Stimulated activated CD8-positive, alpha-beta memory T cell treated with anti-CD3 and anti-CD28 coated beads, Interleukin-4, amount 100 ng/mL, for 1 hour (primary cell): ENCODE measurements around the gene MTA1.

Experiments
- DNase-seq, 2 donors: peaks; one replicate each; pipeline ENCODE4 v3.0.0-alpha.2; 2020; ENCODE audit warnings: low read depth in 2 of 2, low spot score in 1 of 2

MTA1 gene

DNA sequence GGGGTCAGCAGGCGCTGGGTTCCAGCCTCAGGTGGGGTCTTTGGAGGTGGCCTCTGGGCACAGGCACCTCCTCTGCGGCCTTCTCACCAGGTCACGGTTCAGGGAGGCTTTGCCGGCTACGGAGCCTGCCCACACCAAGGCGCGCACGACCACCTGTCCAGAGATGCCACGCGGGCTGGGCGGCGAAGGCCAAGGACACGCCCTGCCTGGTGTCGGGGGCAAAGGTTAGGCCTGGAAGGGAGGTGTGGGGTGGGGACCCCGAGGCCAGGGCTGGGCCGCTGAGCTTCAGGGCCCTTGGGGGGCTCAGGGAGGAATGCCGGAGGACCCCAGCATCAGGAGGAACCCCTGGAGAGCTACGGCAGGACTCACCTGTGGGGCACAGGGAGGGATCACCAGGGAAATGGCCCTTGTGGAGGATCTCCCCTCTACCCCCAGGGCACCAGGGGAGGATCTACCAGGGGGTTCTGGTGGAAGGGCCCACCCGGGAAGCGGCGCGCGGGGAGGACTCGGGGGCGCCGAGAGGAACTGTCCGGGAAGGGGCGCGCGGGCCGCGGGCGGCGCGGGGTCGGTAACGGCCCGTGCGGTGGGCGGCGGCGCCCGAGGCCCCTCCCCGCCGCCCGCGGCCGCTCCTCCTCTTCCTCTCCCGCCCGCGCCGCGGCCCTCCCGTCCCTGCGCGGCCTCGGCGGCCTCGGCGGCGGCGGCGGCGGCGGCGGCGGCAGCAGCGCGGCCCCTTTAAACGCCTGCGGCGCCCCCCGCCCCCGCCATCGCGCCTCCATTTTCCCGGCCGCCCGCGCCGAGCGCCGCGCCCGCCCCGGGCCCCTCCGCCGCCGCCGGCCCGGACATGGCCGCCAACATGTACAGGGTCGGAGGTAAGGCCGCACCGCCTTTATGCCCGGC lies at the start of gene MTA1:
Gene MTA1, plus strand, starts transcription at position 633 of the 897 bp plus-strand sequence. Its CDS starts 209 bp downstream, at position 842.
- no peak for DNase-seq

DNA sequence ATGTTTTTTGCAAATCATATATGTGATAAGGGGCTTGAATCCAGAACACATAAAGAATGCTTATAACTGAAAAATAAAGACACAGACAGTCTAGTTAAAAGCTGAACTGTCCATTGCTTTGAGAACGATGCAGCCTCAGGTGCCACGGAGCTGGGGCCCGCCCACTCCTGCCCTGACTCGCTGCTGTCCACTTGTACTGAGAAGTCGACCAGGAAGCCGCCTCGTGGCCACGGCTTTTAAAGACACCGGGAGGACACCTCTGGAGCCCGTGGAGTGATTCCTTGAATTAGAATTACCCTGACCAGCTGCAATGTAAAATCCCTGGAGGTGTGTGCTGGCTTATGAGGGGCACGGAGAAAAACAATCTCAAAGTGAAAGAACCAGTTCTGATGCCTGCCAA lies 45.2 kb upstream of the MTA1 start:
- no peak for DNase-seq

DNA sequence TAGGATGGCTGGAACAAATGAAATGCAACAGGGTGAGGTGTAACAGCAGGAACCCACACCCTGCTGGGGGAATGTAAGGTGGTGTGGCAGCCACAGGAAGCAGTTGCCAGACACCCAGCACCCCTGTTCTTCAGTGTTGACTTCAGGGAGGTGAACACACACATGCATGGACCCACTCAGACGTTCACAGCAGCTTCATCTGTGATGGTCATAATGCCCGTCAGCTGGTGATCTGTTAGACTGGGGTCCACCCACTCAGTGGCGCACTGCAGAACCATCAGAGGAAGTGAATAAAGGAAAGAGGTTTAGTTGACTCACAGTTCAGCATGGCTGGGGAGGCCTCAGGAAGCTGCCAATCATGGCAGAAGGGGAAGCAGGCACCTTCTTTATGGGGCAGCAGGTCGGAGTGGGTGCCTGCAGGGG lies 44.0 kb upstream of the MTA1 start:
- no peak for DNase-seq

DNA sequence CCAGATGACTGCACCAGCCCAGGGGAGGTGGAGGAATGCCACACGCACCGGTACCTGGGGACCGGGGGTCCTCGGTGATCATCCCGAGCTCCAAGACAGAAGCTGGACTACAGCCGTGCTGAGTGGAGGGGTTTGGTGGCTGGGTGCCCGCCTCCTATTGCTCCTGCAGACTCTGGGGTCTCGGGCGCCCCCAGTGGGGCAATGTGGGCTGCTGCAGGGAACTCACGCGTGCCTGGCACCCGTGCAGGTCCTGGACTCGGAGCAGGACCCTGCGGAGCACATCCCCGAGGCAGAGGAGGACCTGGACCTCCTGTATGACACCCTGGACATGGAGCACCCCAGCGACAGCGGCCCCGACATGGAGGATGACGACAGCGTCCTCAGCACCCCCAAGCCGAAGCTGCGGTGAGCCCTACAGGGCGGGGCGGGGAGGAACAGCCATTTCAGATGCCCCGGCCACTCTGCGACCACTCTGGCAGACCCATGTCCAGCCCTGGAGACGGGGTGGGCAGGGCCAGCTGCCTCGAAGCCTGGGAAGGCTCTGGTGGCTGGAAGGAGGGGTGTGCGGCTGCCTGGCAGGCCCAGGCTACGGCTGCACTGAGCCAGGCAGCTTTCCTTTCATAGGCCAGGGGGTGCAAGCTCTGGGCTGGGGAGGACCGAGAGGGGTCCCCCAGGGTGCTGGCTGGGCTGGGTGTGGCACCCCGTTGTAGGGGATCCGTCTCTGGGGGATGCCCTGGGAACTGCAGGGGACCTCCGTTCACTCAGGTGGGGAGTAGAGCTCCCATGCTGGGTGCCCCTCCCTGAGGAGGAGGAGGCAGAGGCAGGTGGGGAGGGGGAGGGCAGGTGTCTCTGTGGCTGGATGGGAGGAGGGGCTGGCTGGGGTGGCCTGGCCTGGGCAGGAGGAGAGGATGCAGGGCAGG lies 42.8 kb upstream of the MTA1 start:
- no peak for DNase-seq

DNA sequence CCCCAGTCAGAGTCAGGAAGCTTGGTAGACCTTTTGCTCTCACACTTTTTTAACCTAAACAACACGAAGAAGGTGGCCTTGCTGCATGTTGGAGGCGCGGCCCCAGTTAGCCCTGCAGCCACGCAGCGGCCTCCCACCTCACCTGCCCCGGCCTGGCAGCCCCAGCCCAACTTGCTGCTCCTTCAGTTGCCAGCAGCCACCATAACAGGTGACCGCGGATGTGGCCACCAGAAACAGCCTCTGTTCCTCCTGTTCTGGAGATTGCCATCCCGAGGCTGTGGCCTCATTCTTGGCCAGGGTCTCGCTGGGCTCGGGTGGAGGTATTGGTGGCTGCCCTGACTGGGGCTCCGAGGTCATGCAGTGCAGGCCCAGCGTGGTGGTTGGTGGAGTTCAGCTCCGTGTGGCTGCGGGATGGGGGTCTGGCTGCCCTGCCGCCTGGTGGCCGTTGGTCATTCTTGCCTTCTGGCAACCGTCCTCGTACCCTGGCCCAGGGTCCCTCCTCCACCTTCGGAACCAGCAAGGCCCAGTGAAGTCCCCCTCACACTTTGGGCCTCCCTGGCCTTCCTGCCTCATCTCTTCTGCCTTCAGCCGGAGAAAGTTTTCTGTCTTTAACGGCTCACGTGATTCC lies 42.0 kb upstream of the MTA1 start:
- DNase-seq, result no peak

DNA sequence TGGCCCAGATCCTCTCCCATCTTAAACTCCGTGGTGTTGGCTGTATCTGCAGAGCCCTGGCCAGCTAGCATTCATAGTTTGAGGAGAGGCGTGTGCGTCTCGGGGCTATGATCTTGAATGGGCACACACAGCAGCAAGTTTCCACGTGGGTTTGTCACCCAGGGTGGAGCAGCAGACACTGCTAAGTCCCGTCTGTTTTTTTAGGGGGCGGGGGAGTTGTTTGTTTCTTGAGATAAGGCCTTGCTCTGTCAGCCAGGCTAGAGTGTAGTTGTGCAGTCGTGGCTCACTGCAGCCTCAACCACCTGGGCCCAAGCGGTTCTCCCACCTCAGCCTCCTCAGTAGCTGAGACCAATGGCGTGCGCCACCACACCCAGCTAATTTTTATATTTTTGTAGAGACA lies 41.4 kb upstream of the MTA1 start:
- DNase-seq, result no peak

DNA sequence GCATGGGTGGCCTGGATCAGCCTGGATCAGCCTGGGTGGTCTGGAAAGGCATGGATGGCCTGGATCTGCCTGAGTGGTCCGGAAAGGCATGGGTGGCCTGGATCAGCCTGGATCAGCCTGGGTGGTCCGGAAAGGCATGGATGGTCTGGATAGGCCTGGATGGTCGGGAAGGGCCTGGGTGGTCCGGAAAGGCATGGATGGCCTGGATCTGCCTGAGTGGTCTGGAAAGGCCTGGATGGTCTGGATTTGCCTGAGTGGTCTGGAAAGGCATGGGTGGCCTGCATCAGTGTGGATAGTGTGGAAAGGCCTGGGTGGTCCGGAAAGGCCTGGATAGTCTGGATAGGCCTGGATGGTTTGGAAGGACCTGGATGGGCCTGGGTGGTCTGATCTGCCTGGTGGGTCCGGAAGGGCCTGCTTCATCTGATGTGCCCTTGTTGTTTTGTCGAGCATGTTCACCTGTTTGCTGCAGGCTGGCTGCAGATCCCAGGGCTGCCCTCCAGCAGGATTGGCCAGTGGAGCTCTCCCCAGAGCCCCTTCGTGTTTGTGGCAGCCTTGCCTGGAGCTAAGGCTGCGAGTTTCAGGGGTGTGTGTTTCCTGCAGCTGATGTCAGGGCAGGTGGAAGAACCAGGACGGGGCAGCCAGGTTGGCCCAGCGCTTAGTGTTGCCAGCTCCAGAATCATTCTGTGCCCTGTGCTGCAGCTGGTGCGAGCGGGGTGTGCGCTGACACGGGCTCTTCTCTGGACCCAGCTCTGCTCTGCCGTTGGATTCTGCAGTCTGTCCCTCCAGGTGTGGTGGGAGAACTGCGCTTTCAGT lies 40.5 kb upstream of the MTA1 start:
- no peak for DNase-seq

DNA sequence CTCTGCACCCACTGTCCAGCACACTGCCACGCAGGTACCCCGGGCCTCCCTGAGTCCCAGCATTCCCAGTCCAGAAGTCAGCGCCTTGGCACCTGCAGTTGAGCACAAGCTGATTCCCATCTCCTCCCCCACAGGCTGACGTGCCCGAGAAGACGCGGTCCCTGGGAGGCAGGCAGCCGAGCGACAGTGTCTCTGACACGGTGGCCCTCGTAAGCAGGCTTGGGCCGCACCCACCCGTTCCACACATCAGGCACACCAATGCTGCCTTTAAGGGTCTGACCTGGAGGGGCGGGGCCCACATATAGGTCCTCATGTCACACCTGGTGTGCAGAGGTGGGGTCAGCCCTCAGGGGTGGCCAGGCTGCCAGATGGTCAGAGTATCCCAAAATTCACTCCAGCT lies 39.7 kb upstream of the MTA1 start:
- DNase-seq, result no peak

DNA sequence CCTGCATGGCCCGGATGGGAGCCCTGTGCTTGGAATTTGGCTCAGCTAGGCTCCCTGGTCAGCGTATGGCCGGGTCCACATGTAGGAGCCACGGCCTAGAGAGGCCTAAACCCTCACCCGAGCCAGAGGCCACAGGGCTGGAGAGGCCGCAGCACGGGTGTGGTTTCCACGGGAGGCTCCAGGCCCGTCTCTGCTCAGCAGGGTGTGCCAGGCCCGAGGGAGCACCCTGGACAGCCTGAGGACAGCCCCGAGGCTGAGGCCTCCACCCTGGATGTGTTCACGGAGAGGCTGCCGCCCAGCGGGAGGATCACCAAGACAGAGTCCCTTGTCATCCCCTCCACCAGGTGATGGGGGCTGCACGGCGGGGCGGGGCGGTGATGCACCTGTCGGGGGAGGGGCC lies 38.9 kb upstream of the MTA1 start:
- DNase-seq, result no peak

DNA sequence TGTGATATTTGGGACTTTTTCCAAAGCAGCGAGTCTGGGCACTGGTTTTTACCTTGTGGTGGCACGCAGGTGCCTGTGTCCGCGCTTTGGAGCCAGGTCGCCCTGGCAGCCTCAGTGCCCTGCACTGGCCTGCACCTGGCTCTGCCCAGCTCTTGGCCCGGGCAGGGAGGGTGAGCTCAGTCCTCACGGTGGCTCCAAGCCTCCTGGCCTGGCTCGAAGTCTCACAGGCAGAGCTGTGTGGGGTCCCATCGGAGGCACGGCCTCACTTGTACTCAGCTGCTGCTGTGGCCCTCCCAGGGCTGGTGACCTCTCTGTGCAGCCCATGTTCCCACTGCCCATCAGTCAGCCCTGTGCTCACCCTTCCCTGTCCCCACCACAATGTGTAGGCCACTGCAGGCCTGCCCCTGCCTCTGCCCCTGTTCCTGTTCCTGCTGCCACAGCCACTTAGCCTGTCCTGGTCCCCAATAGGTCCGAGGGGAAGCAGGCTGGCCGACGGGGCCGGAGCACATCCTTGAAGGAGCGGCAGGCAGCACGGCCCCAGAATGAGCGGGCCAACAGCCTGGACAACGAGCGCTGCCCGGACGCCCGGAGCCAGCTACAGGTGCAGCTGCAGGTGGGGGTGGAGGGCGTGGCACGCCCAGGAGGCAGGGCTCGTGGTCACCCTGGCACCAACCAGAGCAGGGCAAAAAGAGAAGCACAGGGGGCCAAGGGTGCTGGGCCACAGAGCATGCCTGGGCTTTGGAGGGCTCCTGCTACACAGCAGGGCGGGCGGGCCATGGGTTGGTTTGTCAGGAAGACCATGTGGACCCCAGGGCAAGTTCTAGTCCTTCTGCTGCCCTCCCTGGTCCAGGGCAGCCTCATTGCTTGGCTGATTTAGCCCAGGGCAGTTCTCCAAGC lies 37.9 kb upstream of the MTA1 start:
- DNase-seq, result no peak

DNA sequence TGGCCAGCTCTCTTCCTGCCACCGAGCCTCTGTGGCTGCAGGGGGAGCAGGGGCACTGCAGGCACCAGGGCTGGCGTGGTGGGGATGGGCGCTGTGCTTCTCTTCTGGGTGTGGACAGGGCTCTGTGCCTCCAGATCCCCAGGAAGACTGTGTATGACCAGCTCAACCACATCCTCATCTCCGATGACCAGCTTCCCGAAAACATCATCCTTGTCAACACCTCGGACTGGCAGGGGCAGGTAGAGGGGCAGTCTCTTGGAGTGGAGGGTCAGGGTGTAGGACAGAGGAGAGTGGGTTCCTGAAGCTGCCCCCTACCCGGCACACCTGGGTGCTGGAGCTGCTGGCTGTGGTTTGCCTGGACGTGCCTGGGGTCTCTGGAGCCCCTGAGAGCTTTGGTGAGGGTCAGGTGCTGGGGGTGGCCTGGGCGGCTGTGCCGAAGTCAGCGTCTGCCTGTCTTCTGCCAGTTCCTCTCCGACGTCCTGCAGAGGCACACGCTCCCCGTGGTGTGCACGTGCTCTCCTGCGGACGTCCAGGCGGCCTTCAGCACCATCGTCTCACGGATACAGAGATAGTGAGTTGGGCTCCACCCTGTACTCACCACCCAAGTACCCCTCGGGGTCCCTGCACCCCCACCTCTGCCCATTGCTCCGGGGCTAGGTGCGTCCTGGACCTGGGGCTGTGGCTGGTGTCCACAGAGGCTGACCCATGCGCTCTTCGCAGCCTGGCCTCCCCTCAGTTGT lies 37.1 kb upstream of the MTA1 start:
- no peak for DNase-seq

DNA sequence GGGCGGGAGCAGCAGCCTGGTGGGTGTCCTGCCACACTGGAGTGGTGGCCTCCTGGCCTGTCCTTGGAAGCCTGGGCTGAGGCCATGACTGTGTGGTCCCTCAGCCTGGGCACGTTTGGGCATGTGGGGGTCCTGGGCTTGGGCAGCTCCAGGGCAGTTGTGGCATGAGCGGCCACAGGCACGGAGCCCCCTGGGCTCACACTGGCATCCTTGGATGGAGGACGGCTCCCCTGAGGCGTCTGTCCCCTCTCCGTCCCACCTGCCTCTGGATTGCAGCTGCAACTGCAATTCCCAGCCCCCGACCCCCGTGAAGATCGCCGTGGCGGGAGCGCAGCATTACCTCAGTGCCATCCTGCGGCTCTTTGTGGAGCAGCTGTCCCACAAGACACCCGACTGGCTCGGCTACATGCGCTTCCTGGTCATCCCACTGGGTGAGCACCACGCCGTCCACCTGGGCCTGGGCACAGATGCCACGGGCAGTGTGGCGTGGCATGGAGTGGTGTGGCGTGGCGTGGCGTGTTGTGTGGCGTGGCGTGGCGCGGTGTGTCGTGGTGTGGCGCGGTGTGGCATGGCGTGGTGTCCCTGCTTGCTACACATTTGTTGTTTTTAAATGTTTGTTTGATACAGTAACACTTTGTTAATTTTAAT lies 36.4 kb upstream of the MTA1 start:
- no peak for DNase-seq

DNA sequence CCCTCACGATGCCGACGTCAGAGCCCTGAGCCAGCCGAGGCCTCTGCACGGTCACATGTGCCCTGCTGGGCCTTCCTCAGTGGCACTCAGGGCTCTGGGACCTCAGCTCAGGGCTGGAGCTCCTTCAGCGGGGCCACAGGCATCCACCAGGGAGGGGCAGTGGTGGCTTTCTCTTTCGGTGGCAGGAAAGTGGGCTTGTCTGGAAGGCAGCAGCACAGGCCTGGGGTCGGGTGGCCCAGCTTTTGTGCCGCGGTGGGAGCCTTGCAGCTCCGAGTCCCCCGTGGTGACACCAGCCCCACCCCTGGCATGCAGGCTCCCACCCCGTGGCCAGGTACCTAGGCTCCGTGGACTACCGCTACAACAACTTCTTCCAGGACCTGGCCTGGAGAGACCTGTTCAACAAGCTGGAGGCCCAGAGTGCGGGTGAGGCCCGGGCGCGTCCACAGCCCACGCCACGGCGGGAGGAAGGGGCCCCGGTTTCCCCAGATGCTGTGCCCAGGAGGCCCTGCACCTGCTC lies 35.5 kb upstream of the MTA1 start:
- DNase-seq, result no peak

DNA sequence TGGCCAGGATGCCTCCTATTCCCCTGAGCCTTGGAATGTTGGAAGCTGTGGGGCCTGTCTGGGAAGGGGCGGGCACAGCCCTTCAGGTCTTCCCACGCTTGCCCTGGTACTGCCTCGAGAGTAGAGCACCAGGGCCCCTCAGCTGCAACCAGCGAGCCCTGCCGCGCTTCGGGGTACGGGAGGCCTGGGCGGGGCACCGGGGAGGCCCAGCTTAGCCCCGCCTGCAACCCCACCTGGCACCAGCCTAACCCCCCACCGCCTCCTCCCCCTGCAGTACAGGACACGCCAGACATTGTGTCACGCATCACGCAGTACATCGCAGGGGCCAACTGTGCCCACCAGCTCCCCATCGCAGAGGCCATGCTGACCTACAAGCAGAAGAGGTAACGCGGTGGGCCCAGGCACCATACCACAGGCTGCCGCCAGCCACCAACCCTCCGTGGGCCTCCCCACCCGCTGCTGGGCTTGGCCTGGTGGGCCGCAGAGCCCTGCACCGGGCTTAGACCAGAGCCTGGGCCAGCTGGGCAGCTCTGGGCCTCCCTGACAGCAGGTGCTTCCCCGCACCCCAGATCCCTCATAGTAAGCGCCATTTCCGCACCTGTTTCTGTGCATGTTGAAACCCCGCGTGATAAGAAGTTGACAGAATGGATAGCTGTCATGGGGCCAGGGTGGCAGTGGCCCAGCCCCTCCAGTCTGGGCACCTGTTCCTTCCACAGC lies 34.9 kb upstream of the MTA1 start:
- DNase-seq, result no peak

DNA sequence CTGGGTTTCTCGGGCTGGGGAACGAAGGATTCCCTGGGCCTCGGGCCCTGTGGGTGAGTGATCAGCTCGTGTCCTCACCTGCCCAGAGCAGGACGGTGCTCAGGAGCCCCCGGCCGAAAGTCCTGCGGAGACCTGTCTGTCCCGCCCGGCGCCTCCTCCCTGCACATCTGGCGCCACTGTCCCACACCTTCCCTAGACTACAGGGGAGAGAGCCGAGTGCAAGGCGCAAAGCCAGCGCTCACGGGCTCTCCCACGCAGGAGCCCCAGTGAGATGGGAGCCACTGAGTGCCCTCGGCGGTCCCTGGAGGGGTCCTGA lies 34.3 kb upstream of the MTA1 start:
- DNase-seq, result no peak

DNA sequence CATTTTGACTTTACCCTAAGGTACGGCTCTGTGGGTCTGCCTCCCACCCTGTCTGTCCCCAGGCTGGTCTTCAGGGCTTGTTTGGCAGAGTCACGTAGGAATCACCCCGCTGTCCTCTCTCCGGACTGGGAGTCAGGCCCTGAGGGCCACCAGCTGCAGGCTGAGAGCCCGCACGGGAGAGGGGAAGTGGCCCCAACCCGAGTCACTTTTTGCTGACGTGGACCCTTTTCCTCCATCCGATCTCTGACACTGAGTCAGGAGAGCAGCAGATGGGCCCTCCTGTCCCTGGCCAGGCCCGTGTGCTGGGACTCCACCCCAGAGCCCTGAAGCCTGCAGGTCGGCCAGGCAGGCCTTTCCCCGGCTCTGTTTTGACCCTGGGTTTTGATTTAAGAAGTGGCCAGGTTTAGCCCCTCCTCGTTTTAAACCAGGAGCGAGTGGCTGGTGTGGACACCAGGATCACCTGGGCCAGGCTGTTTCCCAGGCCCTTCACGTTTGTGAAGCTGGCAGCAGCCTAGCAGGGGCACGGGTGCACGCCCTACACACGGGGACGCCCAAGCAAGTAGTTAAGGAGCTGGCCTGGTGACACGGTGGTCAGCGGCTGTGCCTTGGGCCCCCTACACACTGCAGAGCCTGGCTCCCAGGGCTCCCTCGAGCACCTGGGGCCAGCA lies 33.8 kb upstream of the MTA1 start:
- DNase-seq, result no peak
